ENCODE results near the gene SMIM9.

The SMIM9 gene

DNA sequence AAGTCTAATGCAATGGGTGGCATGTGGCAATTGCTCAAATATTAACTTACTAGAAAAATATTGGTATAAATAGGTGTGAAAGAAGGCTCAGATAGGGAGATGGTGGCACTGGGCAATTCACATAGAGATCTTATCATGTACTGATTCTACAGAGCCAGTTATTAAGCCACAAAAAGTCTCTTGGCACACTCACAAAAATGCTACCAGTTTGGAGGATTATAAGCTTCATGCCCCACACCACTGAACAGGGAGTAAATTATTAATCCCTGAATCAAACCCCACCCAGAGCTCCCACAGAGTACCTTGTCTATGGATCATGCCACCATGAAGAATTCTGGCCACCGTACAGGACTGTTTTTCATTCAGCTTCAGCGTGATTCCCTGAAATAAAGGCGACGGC, 43.0 kb downstream of the SMIM9 start:
- Histone ChIP-seq H3K4me3 (ENCODE audit: low read depth, low read length) (no peak overlapping the region), H3K27ac (ENCODE audit: extremely low read depth, low read depth, low read length) (no peak overlapping the region), H3K4me1 (ENCODE audit: control insufficient read depth, insufficient read depth, low read length) (peaks cover 10% of the 10 kb centered on the region; the same call in 1 of the 2 replicates), H3K36me3 (ENCODE audit: control insufficient read depth in 2 of 2, insufficient read depth in 1 of 2, low read length in 2 of 2) (peaks cover 0 to 9% of the 10 kb centered on the region in 2 experiments; a peak in 1 of 3 replicates), H3K9me3 (ENCODE audit: control insufficient read depth, insufficient read depth, low read depth, low read length) (no peaks in the 10 kb centered on the region)
- CTCF ChIA-PET, result interaction anchor here (0.7 kb wide), 1 partner anchor 15 kb away, joined by 3 read pairs; no protein-coding TSS in a partner anchor
- POLR2A ChIA-PET, result interaction anchor here (1.0 kb wide), 1 partner anchor 12 kb away, joined by 3 read pairs; no protein-coding TSS in a partner anchor
- TF ChIP-seq, protein P1, sequence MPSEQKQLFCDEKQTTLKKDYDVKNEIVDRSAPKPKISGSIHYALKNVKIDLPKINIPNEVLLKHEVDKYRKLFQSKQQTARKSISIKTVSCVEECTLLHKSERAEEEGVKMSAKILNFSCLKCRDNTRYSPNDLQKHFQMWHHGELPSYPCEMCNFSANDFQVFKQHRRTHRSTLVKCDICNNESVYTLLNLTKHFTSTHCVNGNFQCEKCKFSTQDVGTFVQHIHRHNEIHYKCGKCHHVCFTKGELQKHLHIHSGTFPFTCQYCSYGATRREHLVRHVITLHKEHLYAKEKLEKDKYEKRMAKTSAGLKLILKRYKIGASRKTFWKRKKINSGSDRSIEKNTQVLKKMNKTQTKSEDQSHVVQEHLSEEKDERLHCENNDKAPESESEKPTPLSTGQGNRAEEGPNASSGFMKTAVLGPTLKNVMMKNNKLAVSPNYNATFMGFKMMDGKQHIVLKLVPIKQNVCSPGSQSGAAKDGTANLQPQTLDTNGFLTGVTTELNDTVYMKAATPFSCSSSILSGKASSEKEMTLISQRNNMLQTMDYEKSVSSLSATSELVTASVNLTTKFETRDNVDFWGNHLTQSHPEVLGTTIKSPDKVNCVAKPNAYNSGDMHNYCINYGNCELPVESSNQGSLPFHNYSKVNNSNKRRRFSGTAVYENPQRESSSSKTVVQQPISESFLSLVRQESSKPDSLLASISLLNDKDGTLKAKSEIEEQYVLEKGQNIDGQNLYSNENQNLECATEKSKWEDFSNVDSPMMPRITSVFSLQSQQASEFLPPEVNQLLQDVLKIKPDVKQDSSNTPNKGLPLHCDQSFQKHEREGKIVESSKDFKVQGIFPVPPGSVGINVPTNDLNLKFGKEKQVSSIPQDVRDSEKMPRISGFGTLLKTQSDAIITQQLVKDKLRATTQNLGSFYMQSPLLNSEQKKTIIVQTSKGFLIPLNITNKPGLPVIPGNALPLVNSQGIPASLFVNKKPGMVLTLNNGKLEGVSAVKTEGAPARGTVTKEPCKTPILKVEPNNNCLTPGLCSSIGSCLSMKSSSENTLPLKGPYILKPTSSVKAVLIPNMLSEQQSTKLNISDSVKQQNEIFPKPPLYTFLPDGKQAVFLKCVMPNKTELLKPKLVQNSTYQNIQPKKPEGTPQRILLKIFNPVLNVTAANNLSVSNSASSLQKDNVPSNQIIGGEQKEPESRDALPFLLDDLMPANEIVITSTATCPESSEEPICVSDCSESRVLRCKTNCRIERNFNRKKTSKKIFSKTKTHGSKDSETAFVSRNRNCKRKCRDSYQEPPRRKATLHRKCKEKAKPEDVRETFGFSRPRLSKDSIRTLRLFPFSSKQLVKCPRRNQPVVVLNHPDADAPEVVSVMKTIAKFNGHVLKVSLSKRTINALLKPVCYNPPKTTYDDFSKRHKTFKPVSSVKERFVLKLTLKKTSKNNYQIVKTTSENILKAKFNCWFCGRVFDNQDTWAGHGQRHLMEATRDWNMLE (tag by site-specific recombination; conservative IDR thresholded peaks at IDR 0.05; ENCODE audit: low read depth), result no peak
- TF ChIP-seq ZNF792 (tag by site-specific recombination; IDR thresholded peaks at IDR 0.05), result no peak
- TF ChIP-seq KLF1 (tag by site-specific recombination; IDR thresholded peaks at IDR 0.05), result no peak
- no peak for TF ChIP-seq ZNF626 (tag by site-specific recombination; IDR thresholded peaks at IDR 0.05)
- TF ChIP-seq ZNF692 (tag by site-specific recombination; IDR thresholded peaks at IDR 0.05), result no peak
- TF ChIP-seq, protein P2, sequence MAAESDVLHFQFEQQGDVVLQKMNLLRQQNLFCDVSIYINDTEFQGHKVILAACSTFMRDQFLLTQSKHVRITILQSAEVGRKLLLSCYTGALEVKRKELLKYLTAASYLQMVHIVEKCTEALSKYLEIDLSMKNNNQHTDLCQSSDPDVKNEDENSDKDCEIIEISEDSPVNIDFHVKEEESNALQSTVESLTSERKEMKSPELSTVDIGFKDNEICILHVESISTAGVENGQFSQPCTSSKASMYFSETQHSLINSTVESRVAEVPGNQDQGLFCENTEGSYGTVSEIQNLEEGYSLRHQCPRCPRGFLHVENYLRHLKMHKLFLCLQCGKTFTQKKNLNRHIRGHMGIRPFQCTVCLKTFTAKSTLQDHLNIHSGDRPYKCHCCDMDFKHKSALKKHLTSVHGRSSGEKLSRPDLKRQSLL (tag by site-specific recombination; IDR thresholded peaks at IDR 0.05), result no peak
- TF ChIP-seq ZNF146 (tag by site-specific recombination; IDR thresholded peaks at IDR 0.05), result no peak
- TF ChIP-seq ZNF664 (tag by site-specific recombination; IDR thresholded peaks at IDR 0.05), result no peak
- TF ChIP-seq ZNF76 (tag by site-specific recombination; IDR thresholded peaks at IDR 0.05; ENCODE audit: borderline replicate concordance, low read depth), result no peak
- TF ChIP-seq ZNF350 (tag by site-specific recombination; IDR thresholded peaks at IDR 0.05), result no peak

GRCh38 chrX:154785716-154786115, 48.7 kb downstream of the SMIM9 start:
- no peaks in the 10 kb centered on the region for H3K9me3 ChIP-seq (ENCODE audit: control insufficient read depth, insufficient read depth, low read depth, low read length)
- CTCF ChIA-PET, result interaction anchor here (0.6 to 1.0 kb wide), 2 partner anchors 18 to 44 kb away, joined by 3 to 6 read pairs; no protein-coding TSS in a partner anchor
- POLR2A ChIA-PET, result no interaction called here
- H3K4me3 ChIP-seq (ENCODE audit: low read depth, low read length), result no peak overlapping the region
- TF ChIP-seq ZNF560 (tag by site-specific recombination; IDR thresholded peaks at IDR 0.05; ENCODE audit: borderline replicate concordance), result no peak
- TF ChIP-seq ZNF510 (tag by site-specific recombination; IDR thresholded peaks at IDR 0.05; ENCODE audit: insufficient replicate concordance), result no peak
- TF ChIP-seq EGR2 (tag by site-specific recombination; IDR thresholded peaks at IDR 0.05; ENCODE audit: low read depth), result no peak
- TF ChIP-seq ZBTB21 (tag by site-specific recombination; IDR thresholded peaks at IDR 0.05), result no peak
- no peak for TF ChIP-seq KLF7 (tag by site-specific recombination; IDR thresholded peaks at IDR 0.05; ENCODE audit: borderline replicate concordance)
- no peak for TF ChIP-seq ZNF248 (tag by site-specific recombination; IDR thresholded peaks at IDR 0.05)
- TF ChIP-seq ZNF311 (tag by site-specific recombination; IDR thresholded peaks at IDR 0.05; ENCODE audit: borderline replicate concordance), result no peak
- TF ChIP-seq, protein P3, sequence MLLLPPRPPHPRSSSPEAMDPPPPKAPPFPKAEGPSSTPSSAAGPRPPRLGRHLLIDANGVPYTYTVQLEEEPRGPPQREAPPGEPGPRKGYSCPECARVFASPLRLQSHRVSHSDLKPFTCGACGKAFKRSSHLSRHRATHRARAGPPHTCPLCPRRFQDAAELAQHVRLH (tag by site-specific recombination; IDR thresholded peaks at IDR 0.05), result no peak
- TF ChIP-seq ZNF585B (tag by site-specific recombination; IDR thresholded peaks at IDR 0.05), result no peak
- no peak overlapping the region for H3K27ac ChIP-seq (ENCODE audit: extremely low read depth, low read depth, low read length)
- H3K36me3 ChIP-seq (ENCODE audit: control insufficient read depth in 2 of 2, insufficient read depth in 1 of 2, low read length in 2 of 2), result peaks cover 0 to 39% of the 10 kb centered on the region in 2 experiments; a peak in 1 of 3 replicates
- no peaks in the 10 kb centered on the region for H3K4me1 ChIP-seq (ENCODE audit: control insufficient read depth, insufficient read depth, low read length)

All from HEK293 (cell line).